Heart right ventricle (tissue), 16 donors: Measurements from ENCODE around the gene NRROS. TPM values are rescaled to one million over a fixed set of nuclear protein-coding genes. Genes with fewer than 3 reads are reported as not detected.
A peak's percentile ranks its signal among the peaks of the same experiment; 100 is the strongest.

ENCODE experiments used
- ATAC-seq, 8 donors: fragments of 200-7000 bp; cut with Tn5 transposase; one replicate each; pipeline ENCODE4 v1.9.1; 2020; ENCODE audit warnings: mild to moderate bottlenecking in 8 of 8, moderate library complexity in 8 of 8, moderate number of reproducible peaks in 1 of 8
- DNase-seq, 2 donors: peaks; one replicate each; pipeline ENCODE4 v3.0.0-alpha.2; 2020
- H3K27ac ChIP-seq, 10 donors: fragments of 200-600 bp; sonication (generic) in 2 of 10; one replicate each; pipeline versions ENCODE4 v1.5.0 to v1.8.0; 2020 to 2022; ENCODE audit warnings: mild to moderate bottlenecking in 3 of 10
- H3K27me3 ChIP-seq, 7 donors: fragments of 200-600 bp; one replicate each; pipeline ENCODE4 v1.8.0; 2021 to 2022; ENCODE audit warnings: mild to moderate bottlenecking in 2 of 7
- H3K36me3 ChIP-seq, 9 donors: fragments of 200-600 bp; sonication (generic) in 1 of 9; one replicate each; pipeline versions ENCODE4 v1.5.0 to v1.8.0; 2020 to 2022; ENCODE audit warnings: mild to moderate bottlenecking in 2 of 9
- H3K4me1 ChIP-seq, 9 donors: fragments of 200-600 bp; sonication (generic) in 1 of 9; one replicate each; pipeline versions ENCODE4 v1.5.0 to v1.8.0; 2020 to 2022; ENCODE audit warnings: mild to moderate bottlenecking in 4 of 9
- H3K4me3 ChIP-seq, 10 donors: fragments of 200-600 bp; sonication (generic) in 2 of 10; one replicate each; pipeline versions ENCODE4 v1.5.0 to v1.8.0; 2020 to 2022; ENCODE audit warnings: mild to moderate bottlenecking in 7 of 10, moderate library complexity in 2 of 10
- H3K9me3 ChIP-seq, 11 donors: fragments of 200-600 bp in 10 of 11; sonication (generic) in 2 of 11; one replicate each; pipeline versions ENCODE4 v1.5.0 to v1.8.0; 2013 to 2022; ENCODE audit warnings: mild to moderate bottlenecking in 2 of 11, control low read depth in 1 of 11, moderate library complexity in 1 of 11
- WGBS, 2 donors: extraction: QIAGEN DNeasy Blood & Tissue Kit; methylation state at CpG; one replicate each; pipeline ENCODE4 v1.1.7; 2013; ENCODE audit warnings: inconsistent platforms in 1 of 2; 5-methylcytosine and 5-hydroxymethylcytosine counted together
- intact Hi-C, 10 donors: fragments of 100-400 bp; cut with DNase I; formaldehyde crosslinking; loops; one replicate each; pipeline versions ENCODE4 v1.11.1 to v1.14.2; 2022
- polyA plus RNA-seq, 2 donors: library from polyadenylated mRNA; stranded (reverse); fragments of 200-250 nt; gene quantifications; one replicate each; pipeline ENCODE4 v1.2.3, GENCODE V29; 2013
- total RNA-seq, 10 donors: library from RNA; stranded (reverse); fragmentation: NEBNext Ultra II Directional in 3 of 10; extraction: Animal tissue kit (Norgen Biotek cat#: 25700) in 3 of 10; gene quantifications; one replicate each; pipeline versions ENCODE4 v1.2.1 to v1.2.4, GENCODE V29; 2021 to 2023
- TF ChIP-seq, protein P1 (sequence below), 9 donors: fragments of 200-600 bp; sonication (generic) in 2 of 9; IDR thresholded peaks; one replicate each; pipeline versions ENCODE4 v1.5.0 to v1.8.0; 2021 to 2022; ENCODE audit warnings: antibody characterized with exemption in 9 of 9, mild to moderate bottlenecking in 5 of 9, moderate library complexity in 1 of 9
- donor health status: Arrhythmogenic right ventricular cardiomyopathy.
- donor health status: ischemic (EF 13 %, LVEDD 7.1; RV severe dilation, severe dysfunction).
- donor health status: healthy with polysubstance abuse.
- donor health status: DM: no; HTN: yes; CAD: no.
- donor health status: DM: no; HTN: no; CAD: no.
- donor health status: ischemic (EF 25% LVEDD 6.9; RV normal size, moderate dysfunction).
- donor health status: ischemic (EF 25% LVEDD 5.7; RV mildly dilated, moderate dysfunction).
- donor health status: healthy.
- donor health status: DM: yes; HTN: yes; CAD: no.
- donor health status: Ischemic cardiomyopathy.
- donor health status: ischemic (EF 35%, LVEDD 5.7; RV mildly dilated, moderate dysfunction).
- donor health status: nonischemic (EF 11% LVEDD 7.7; RV severe dilation, severe dysfunction).
- donor health status: DM: yes; HTN: yes; CAD: no.
- donor health status: PGD.
- donor health status: ischemic (EF 29% LVEDD 5.4; RV normal size, mild dysfunction).
- donor health status: nonischemic (EF 23%, LVEDD 6.1; RV moderate dilation, normal function).

Gene NRROS
- total and polyA plus RNA-seq, 12 donors: 1.1 to 11.7 (median 2.7) TPM

DNA sequence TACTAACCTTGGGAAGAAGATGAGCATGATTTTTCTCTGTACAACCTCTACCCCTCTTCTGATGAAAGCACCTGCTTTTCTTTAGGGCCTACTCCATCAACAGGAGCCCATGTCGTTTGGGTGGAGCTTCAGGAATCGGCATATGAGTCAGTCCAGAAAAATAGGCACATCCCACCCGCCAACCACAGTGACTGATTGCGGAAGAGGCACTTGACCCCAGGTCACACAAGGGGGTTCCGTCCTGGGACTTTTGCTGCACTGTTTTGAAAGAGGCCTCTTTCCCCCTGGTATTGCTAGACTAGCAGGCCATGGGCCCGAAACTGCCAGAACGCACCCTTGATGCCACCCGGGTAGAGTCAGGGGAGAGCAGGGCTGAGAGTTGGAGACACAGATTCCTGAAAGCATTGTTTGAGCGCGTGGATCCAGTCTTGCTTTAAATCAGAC is 19.3 kb upstream of the NRROS start:
- Histone ChIP-seq H3K9me3 (no peaks in the 10 kb centered on the region), H3K4me3 (no peak overlapping the region), H3K27me3 (no peaks in the 10 kb centered on the region), H3K4me1 (peaks cover 0 to 68% (median 7%) of the 10 kb centered on the region in 9 donors), H3K36me3 (no peaks in the 10 kb centered on the region), H3K27ac (peak overlapping the region in 8 of 10 donors; percentile 6 to 83 (median 49))
- intact Hi-C loops: no loop called here
- ATAC-seq (peak in 3 of 8 donors; percentile 27 to 68 (median 48)), DNase-seq (peak in 1 of 2 donors; percentile 21)
- 59 to 73% methylated on average over 10 of the region's 10 CpGs for WGBS, 2 donors
- TF ChIP-seq, protein P1, sequence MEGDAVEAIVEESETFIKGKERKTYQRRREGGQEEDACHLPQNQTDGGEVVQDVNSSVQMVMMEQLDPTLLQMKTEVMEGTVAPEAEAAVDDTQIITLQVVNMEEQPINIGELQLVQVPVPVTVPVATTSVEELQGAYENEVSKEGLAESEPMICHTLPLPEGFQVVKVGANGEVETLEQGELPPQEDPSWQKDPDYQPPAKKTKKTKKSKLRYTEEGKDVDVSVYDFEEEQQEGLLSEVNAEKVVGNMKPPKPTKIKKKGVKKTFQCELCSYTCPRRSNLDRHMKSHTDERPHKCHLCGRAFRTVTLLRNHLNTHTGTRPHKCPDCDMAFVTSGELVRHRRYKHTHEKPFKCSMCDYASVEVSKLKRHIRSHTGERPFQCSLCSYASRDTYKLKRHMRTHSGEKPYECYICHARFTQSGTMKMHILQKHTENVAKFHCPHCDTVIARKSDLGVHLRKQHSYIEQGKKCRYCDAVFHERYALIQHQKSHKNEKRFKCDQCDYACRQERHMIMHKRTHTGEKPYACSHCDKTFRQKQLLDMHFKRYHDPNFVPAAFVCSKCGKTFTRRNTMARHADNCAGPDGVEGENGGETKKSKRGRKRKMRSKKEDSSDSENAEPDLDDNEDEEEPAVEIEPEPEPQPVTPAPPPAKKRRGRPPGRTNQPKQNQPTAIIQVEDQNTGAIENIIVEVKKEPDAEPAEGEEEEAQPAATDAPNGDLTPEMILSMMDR (IDR thresholded peaks at IDR 0.05): no peak

DNA sequence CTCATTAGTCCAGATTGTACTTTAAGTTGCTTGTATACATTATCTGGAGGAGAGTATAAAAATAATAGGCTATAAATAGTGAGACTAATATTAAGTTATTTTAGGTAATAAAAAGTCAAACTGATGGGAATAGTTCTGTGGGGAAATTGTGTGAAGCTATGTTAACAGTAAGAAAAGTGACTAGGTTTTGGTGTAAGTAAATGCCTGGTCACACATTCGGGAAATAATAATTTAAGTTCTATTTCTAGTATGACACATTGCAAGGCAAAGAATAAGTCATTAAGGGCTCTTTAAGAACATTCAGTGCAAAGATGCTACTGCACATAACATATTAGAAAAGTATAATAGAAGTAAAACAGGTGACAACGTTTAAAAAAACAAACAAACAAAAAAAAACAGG is 18.8 kb upstream of the NRROS start:
- peaks cover 0 to 73% (median 7%) of the 10 kb centered on the region in 9 donors for H3K4me1 ChIP-seq
- TF ChIP-seq, protein P1 (IDR thresholded peaks at IDR 0.05): no peak
- intact Hi-C loops: no loop called here

DNA sequence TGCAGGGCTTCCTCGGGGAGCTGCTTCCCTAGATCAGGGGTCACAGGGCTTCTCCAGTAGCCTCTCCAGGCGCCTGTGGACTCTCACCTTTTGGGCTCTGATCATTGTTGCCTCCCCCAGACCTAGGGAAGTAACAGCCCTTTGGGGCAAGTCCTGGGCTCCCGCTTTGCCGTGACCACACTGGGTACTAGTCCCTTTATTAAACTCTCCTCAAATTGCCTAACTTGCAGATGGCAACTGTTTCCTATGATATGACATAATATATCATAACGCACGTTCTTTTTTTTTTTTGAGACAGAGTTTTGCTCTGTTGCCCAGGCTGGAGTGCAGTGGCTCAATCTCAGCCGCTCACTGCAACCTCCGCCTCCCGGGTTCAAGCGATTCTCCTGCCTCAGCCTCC is 17.9 kb upstream of the NRROS start:
- no peak for ATAC-seq
- Histone ChIP-seq H3K27me3 (no peaks in the 10 kb centered on the region), H3K27ac (peak overlapping the region in 1 of 10 donors; percentile 82), H3K4me3 (no peak overlapping the region), H3K9me3 (no peaks in the 10 kb centered on the region), H3K36me3 (no peaks in the 10 kb centered on the region), H3K4me1 (peaks cover 0 to 75% (median 7%) of the 10 kb centered on the region in 9 donors)
- 87 to 92% methylated on average over 10 of the region's 10 CpGs for WGBS, 2 donors
- TF ChIP-seq, protein P1 (IDR thresholded peaks at IDR 0.05): no peak
- intact Hi-C loops: no loop called here
- DNase-seq: no peak

More for the DNA sequence above, 18.8 kb upstream of the NRROS start:
- H3K36me3 ChIP-seq: no peaks in the 10 kb centered on the region
- DNase-seq: no peak
- H3K27me3 ChIP-seq: no peaks in the 10 kb centered on the region
- H3K9me3 ChIP-seq: no peaks in the 10 kb centered on the region
- 81 to 84% methylated on average over 2 of the region's 2 CpGs for WGBS, 2 donors
- ATAC-seq: no peak
- H3K27ac ChIP-seq: peak overlapping the region in 6 of 10 donors; percentile 19 to 83 (median 60)
- H3K4me3 ChIP-seq: no peak overlapping the region

DNA sequence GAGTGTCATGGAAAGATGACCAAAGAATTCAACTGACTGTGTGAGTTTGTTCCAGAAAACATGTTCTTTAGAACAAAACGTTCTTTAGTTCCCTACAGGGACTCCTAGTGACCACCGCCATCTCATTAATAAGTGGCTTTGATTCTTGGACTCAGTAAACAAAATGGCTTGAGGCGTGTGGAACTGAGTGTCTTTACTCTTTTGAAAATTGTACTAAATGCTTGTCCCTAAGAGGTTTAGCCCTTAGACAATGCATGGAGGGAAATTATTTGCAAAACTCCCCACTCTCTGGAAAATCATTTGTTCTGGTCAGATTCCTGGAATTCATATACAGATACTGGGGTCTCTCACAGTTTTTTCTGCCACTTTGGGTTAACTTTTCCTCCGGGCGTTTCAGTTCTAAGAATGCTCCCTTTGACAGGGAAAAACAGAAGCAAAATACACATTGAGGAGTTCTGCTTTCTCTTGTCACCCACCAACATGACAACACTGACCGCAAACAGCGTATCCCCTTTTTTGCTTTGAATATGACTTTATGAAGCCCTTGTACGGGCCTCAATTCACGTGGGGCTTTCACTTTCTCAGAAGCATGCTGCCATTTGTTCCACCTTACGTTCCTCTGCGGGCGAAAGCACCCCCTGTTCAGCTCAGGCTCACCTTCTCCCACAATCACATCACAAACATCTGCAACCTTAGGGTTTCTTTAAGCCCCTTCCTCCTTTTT is 15.3 kb upstream of the NRROS start:
- Histone ChIP-seq H3K4me3 (peak overlapping the region in 1 of 10 donors; percentile 26), H3K27ac (peak overlapping the region in 6 of 10 donors; percentile 33 to 82 (median 42)), H3K27me3 (no peaks in the 10 kb centered on the region), H3K9me3 (no peaks in the 10 kb centered on the region), H3K36me3 (no peaks in the 10 kb centered on the region), H3K4me1 (peaks cover 0 to 67% (median 4%) of the 10 kb centered on the region in 9 donors)
- TF ChIP-seq, protein P1 (IDR thresholded peaks at IDR 0.05): no peak
- intact Hi-C loops: no loop called here
- peak in 1 of 2 donors; percentile 33 for DNase-seq
- ATAC-seq: peak in 7 of 8 donors; percentile 28 to 70 (median 61)
- 79 to 84% methylated on average over 12 of the region's 12 CpGs for WGBS, 2 donors
